HEK293 (cell line): ENCODE data around the gene KDM4B.

Experiments used
- BCL11B ChIP-seq: fragments of 450-650 bp; formaldehyde crosslinking; IDR thresholded peaks from 2 replicates; pipeline ENCODE4 v1.5.1; 2016; ENCODE audit warnings: low read depth, missing biosample characterization, missing genetic modification characterization
- SP3 ChIP-seq: fragments of 450-650 bp; formaldehyde crosslinking; IDR thresholded peaks from 2 replicates; pipeline ENCODE4 v1.5.1; 2016; ENCODE audit warnings: missing biosample characterization, missing genetic modification characterization
- YY1 ChIP-seq: fragments of 450-650 bp; formaldehyde crosslinking; IDR thresholded peaks from 2 replicates; pipeline ENCODE4 v1.5.1; 2018; ENCODE audit warnings: missing biosample characterization, missing genetic modification characterization
- ZEB2 ChIP-seq: fragments of 450-650 bp; formaldehyde crosslinking; IDR thresholded peaks from 2 replicates; pipeline ENCODE4 v1.5.1; 2016; ENCODE audit warnings: missing biosample characterization, missing genetic modification characterization
- ZNF335 ChIP-seq: fragments of 450-650 bp; formaldehyde crosslinking; conservative IDR thresholded peaks from 2 replicates; pipeline ENCODE4 v1.5.1; 2016; ENCODE audit warnings: missing biosample characterization, missing genetic modification characterization
- ZNF629 ChIP-seq: fragments of 450-650 bp; formaldehyde crosslinking; IDR thresholded peaks from 2 replicates; pipeline ENCODE4 v1.5.1; 2017; ENCODE audit warnings: missing biosample characterization, missing genetic modification characterization
- TF ChIP-seq, protein P1 (sequence below): fragments of 450-650 bp; formaldehyde crosslinking; IDR thresholded peaks from 2 replicates; pipeline ENCODE4 v1.5.1; 2016; ENCODE audit warnings: missing biosample characterization, missing genetic modification characterization
- TF ChIP-seq, protein P2 (sequence below): fragments of 450-650 bp; formaldehyde crosslinking; IDR thresholded peaks from 2 replicates; pipeline ENCODE4 v1.5.1; 2016; ENCODE audit warnings: missing biosample characterization, missing genetic modification characterization

DNA sequence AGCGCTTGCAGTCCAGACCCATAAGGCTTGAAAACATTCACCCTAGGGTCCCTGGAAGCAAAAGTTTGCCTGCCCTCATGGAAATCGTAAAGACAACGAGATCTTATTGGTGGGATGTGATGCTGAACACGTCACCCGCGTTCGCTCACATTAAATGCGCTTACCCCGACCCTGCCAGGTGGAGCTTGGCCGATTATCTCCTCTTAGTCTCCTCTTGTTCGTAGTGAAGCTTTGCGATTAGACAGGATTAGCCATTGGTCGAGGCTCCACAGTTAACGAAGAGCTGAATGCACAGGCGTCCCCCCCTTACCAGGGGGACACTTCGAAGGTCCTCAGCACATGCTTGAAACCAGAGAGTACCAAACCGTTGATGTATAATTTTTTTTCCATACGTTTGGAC lies 16.0 kb upstream of the KDM4B start:
- TF ChIP-seq, protein P1, sequence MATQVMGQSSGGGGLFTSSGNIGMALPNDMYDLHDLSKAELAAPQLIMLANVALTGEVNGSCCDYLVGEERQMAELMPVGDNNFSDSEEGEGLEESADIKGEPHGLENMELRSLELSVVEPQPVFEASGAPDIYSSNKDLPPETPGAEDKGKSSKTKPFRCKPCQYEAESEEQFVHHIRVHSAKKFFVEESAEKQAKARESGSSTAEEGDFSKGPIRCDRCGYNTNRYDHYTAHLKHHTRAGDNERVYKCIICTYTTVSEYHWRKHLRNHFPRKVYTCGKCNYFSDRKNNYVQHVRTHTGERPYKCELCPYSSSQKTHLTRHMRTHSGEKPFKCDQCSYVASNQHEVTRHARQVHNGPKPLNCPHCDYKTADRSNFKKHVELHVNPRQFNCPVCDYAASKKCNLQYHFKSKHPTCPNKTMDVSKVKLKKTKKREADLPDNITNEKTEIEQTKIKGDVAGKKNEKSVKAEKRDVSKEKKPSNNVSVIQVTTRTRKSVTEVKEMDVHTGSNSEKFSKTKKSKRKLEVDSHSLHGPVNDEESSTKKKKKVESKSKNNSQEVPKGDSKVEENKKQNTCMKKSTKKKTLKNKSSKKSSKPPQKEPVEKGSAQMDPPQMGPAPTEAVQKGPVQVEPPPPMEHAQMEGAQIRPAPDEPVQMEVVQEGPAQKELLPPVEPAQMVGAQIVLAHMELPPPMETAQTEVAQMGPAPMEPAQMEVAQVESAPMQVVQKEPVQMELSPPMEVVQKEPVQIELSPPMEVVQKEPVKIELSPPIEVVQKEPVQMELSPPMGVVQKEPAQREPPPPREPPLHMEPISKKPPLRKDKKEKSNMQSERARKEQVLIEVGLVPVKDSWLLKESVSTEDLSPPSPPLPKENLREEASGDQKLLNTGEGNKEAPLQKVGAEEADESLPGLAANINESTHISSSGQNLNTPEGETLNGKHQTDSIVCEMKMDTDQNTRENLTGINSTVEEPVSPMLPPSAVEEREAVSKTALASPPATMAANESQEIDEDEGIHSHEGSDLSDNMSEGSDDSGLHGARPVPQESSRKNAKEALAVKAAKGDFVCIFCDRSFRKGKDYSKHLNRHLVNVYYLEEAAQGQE (tag by site-specific recombination), result no peak
- TF ChIP-seq ZNF335 (tag by site-specific recombination), result no peak
- TF ChIP-seq, protein P2, sequence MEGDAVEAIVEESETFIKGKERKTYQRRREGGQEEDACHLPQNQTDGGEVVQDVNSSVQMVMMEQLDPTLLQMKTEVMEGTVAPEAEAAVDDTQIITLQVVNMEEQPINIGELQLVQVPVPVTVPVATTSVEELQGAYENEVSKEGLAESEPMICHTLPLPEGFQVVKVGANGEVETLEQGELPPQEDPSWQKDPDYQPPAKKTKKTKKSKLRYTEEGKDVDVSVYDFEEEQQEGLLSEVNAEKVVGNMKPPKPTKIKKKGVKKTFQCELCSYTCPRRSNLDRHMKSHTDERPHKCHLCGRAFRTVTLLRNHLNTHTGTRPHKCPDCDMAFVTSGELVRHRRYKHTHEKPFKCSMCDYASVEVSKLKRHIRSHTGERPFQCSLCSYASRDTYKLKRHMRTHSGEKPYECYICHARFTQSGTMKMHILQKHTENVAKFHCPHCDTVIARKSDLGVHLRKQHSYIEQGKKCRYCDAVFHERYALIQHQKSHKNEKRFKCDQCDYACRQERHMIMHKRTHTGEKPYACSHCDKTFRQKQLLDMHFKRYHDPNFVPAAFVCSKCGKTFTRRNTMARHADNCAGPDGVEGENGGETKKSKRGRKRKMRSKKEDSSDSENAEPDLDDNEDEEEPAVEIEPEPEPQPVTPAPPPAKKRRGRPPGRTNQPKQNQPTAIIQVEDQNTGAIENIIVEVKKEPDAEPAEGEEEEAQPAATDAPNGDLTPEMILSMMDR (tag by site-specific recombination), result no peak
- no peak for TF ChIP-seq BCL11B (tag by site-specific recombination)
- no peak for TF ChIP-seq YY1 (tag by site-specific recombination)
- no peak for TF ChIP-seq ZNF629 (tag by site-specific recombination)
- no peak for TF ChIP-seq ZEB2 (tag by site-specific recombination)
- no peak for TF ChIP-seq SP3 (tag by site-specific recombination)
